Fibroblast of upper back skin (primary cell): Measurements from ENCODE around the gene CCNF.
"Not testable (repeated sequence)": the region's sequence is repeated elsewhere in the genome, so short reads cannot be mapped to it uniquely, and the experiment has no call there.

Experiments
- DNase-seq: peaks from one replicate; pipeline ENCODE4 v3.0.0-alpha.2; 2013

Gene CCNF

DNA sequence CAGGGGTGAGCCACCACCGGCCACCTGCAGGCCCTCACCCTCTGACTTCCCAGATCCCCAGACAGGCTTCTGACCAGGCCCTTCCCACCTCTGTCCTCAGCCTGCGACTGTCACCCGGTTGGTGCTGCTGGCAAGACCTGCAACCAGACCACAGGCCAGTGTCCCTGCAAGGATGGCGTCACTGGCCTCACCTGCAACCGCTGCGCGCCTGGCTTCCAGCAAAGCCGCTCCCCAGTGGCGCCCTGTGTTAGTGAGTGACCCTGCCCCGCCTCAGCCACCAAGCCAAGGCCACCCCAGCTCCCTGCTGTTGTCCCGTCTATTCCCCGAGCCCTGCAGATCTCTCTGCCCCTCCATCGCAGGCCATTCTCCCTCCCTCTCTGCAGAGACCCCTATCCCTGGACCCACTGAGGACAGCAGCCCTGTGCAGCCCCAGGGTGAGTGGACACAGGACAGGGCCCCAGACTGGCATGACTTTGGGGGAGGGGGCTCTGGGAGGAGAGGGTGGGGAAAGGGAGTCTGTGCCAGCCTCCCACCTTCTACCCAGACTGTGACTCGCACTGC is 43.7 kb downstream of the CCNF start:
- DNase-seq: no peak

DNA sequence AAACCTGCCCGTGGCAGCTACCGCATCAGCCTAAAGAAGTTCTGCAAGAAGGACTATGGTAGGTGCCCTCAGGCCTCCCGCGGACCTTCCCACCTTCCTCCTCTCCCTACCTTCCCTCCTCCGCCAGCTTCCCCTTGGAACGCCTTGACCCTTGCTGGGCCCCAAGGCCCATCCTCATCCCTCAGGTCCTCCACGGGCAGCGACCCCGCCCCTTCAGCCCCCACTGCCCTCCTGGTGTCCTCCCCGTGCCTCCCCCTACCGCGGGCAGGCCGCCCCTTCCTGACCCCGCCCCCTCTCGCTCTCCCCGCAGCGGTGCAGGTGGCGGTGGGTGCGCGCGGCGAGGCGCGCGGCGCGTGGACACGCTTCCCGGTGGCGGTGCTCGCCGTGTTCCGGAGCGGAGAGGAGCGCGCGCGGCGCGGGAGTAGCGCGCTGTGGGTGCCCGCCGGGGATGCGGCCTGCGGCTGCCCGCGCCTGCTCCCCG is 44.2 kb downstream of the CCNF start:
- DNase-seq: no peak

DNA sequence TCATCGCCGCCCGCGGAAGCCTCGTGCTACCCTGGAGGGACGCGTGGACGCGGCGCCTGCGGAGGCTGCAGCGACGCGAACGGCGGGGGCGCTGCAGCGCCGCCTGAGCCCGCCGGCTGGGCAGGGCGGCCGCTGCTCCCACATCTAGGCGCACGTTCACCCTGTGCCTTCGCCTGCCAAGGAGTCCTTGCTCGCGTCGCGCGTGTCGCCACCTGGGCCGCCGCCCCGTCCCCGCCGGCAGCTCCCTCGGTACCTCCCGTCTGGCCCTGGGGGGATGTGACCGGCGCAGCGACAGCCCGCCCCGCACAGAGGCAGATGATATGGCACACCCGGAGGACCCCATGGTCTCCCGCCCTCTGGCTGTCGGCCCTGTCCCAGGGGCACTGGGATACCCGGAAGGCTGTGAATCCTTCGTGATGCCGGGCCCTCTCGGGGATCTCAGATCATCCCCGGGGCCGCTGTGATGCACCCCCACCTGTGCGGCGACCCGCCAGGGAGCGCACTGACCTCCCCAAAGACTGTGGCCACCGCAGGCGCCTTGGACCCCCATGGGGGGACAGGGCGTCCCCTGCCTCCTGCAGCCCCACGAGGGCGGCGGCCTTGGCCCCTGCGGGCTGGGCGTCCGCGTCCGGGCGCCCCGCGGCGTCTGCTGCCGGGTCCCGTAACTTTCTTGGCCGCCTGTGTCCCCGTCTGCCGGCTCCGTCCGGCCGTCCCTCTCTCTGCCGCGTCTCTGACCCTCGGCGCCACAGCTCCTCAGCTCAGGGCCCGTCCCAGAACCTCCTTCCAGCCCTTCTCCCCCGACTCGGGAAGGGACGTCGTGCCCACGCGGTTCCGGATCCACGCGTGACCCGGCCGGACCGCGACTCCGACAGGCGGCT is 45.0 kb downstream of the CCNF start:
- peak; percentile 22 for DNase-seq

DNA sequence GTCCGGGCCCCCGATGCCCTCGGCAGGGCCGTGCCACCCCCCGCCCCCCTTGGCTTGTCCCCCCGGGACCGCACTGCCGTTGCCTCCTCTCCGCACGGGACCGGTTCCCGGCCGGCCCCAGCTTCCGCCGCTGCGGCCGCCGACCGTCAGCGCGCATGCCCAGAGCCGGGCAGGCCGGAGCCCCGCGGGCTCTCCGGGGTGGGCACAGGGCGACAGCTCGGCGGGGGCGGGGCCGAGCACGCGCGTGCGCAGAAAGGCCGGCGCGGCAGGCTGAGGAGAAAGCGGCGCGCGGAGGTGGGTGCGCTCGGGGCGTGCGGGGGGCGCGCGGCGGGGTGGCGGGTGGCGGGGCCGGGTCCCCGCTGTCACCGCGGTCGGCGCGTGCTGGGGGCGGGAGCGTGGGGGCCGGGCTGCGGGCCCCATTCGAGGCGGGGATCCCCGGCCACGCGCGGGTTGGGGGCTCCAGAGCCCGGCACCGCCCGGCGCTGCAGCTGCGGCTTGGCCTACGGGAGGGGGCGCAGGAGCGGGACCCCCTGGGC is 45.7 kb downstream of the CCNF start, which contains the start of gene TBC1D24:
TBC1D24 (plus strand) TSS at position 251 of the 536 bp plus-strand sequence. CDS start 21,022 bp downstream, outside the sequence.
- peak; percentile 83 for DNase-seq

DNA sequence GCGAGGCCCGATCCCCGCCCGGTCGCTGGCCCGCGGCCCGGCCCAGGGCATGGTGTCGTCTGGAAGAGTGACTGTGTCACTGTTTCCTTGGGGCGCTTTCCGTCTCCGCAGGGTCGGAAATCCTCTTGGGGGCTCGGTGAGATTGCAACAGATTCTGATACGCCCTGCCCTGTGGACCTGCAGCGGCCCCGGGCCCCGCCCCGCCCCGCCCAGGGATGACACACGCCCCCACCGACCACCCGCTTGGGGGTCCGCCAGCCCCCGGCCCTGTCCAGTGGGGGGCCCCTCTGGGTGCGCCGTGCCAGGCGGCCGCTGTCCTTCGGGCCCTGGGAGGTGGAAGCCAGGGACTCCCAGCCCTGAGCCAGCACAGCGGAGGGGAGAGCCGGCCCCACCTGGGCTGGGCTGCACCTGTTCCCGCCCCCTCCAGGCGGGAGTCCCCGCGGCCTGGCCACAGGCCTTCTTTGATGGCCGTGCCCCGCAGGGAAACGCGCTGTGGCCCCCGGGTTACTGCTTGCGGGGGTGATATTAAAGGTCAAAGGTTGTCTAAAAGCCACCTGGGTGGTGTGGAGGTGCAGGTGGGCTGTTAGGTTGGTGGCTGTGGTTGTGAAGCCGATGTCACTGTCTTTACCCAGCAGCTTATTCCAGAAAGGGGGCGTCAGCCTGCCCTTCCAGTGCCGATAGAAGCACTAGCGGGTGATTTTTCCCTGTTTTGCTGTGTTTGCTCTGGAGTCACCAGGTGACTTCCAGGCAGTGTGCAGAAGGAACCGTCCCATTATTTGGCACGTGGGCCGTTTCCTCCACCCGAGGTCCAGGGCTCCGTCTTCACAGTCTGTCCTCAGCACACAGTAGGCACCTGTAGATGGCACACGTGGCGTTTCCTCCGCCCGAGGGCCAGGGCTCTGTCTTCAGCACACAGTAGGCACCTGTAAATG is 46.4 kb downstream of the CCNF start:
- DNase-seq: no peak

DNA sequence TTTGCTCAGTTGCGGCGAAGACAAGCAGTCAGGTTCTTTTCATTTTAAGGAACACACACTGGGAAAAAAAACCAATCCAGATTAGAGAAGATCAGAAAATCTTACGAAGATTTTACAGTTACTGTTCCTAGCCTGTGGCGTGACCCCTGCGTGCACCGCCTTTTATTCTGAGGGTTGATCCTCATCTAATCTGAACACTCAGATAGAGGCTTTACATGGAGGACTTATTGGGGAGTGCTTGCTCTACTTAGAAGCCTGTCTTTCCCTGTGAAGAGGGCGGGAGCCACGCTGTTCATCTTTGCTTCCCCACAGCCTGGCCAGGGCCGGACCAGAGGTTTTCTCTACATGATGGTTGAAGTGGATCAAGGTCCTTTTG is 47.1 kb downstream of the CCNF start:
- DNase-seq: no peak

DNA sequence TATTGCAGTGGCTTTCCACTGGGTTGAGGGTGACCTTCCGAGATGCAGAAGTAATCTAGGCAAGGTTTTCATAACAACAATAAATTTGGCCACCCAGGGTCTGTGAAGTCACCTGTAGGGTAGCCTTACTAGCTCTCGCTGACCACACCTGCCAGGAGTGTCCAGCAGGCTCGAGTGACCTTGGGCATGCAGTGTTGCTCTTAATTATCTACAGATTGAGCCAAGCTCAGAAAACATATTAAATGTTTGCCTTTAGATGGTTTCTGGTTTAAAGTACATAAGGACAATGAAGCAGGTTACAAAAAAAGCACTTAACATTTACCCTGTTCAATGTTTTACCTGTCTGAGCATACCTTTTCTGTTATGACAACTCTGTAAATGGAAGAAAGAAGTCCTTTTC is 47.5 kb downstream of the CCNF start:
- DNase-seq: no peak

DNA sequence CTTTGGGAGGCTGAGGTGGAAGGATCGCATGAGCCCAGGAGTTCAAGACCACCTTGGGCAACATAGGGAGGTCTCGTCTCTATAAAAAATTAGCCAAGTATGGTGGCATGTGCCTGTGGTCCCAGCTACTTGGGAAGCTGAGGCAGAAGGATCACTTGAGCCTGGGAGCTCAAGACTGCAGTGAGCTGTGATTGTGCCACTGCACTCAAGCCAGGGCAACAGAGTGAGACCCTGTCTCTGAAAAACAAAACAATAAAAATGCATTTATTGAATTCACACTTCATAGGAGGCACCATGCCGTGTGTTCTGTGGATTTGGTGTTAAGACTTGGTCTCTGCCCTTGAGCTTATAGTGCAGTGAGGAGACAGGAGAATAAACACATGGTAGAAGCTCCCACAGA is 48.1 kb downstream of the CCNF start:
- DNase-seq: no peak

DNA sequence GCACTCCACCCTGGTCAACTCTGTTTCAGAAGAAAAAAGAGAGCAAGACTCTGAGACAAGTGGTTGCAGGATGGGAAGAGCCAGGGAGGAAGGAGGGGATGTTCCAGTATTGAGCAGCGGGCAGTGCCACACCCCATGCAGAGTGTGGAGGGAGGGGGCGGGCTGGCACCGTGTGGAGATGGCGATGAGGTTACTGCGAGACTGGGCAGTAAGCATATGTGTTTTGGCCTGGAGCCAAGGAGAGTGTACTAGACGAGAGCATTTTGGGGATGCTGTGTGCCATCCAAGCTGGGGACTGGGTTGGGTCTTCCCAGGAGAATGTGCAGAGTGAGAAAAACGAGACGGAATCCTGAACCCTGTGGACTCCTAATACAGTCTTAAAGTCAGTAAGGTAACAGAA is 49.0 kb downstream of the CCNF start:
- DNase-seq: no peak

DNA sequence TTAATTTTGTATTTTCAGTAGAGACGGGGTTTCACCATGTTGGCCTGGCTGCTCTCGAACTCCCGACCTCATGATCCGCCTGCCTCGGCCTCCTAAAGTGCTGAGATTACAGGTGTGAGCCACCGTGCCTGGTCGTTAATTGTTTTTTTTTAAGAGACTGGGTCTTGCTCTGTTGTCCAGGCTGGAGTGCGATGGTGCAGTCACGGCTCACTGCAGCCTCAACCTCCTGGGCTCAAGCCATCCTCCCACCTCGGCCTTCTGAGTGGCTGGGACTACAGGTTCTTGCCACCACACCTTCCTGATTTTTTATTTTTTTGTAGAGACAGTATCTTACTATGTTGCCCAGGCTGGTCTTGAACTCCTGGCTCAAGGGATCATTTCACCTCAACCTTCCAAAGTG is 50.7 kb downstream of the CCNF start:
- not testable (repeated sequence) for DNase-seq

DNA sequence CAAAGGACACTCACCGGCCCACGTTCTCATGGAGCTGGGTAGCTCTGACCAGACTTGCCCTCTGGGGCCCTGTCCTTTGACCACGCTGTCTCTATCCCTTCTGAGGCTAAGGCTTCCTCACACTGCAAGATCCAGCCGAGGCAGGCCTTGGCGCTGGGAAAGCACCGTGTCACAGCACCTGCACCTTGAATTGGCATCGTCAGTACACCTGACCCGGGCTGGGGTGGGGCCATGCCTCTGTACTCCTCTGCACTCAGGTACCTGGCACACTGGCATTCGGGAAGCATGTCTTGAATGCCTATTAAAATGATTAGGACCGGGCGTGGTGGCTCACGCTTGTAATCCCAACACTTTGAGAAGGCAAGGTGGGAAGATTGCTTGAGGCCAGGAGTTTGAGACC is 51.7 kb downstream of the CCNF start:
- no peak for DNase-seq

DNA sequence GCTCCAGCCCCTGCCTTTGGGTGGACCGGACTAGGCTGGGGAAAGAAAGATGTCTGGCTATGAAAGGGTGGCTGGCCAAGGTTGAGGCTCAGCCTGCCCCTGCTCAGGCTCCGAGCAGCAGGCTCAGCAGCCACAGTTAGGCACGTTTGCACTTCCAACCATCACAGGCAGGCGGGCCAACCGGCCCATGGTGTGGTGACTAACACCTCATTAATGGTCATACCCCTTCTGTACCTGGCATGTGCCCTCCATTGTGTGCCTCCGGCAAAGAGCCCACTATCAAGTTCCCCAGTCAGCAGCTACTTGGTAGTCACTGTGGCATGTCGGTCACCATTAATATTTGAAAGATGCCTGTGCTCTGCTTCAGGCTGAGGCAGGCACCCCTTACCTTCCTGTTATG is 52.4 kb downstream of the CCNF start:
- DNase-seq: no peak

DNA sequence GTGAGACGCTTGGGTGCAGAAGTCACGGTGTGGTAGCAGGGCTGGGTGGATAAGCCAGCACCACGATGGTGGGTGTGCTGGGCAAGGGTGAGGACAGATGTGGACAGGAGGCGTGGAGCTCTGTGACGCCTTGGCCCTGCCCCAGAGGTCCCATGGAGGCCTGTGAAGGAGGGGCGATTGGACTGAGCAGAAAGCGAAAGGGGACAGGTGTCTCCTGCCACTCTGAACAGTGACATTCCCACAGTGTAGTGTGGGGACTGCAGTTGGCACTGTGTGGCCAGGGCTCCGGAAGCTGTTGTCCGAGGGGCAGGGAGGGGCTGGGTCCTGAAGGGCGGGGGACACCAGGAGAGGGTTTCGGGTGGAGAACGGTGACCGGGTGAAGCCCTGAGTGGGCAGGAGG is 53.0 kb downstream of the CCNF start:
- DNase-seq: no peak

DNA sequence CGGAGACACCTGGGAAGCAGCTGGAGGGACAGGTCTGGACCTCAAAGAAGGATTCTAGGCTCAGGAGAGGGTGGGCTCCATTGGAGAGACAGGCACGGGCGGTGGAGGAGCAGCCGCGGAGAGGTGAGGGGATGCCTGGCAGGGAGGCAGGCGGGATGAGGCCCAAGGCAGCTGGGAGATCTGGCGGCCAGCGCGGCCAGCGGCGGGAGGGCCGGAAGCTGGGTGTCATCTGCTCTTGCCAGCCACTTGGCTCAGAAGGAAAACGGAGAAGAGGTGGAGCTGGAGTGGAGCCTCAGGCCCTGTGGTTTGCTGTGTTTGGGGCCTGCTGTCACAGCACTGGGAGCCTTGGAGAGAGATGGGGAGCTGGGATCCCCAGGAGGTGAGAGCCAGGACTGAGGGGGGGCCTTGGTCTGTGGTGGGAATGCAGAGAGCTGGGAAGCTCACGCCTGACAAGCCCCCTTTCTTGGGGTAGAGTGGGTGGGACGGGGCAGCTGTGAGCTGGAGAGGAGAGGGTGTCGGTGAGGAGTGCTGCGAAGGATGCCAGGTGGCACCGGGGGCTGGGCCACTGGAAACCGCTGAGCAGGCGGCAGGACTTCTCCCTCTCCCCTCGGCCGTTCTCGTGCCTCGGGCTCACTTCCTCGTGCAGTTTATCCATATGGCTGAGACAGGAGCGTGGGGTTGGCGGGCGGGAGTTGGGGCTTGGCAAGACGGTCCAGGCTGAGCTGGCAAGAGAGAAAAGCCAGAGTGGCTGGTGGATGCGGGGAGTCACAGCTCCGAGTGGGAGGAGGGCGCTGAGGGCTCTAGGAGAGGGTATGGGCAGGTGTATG is 53.7 kb downstream of the CCNF start:
- peak; percentile 62 for DNase-seq

DNA sequence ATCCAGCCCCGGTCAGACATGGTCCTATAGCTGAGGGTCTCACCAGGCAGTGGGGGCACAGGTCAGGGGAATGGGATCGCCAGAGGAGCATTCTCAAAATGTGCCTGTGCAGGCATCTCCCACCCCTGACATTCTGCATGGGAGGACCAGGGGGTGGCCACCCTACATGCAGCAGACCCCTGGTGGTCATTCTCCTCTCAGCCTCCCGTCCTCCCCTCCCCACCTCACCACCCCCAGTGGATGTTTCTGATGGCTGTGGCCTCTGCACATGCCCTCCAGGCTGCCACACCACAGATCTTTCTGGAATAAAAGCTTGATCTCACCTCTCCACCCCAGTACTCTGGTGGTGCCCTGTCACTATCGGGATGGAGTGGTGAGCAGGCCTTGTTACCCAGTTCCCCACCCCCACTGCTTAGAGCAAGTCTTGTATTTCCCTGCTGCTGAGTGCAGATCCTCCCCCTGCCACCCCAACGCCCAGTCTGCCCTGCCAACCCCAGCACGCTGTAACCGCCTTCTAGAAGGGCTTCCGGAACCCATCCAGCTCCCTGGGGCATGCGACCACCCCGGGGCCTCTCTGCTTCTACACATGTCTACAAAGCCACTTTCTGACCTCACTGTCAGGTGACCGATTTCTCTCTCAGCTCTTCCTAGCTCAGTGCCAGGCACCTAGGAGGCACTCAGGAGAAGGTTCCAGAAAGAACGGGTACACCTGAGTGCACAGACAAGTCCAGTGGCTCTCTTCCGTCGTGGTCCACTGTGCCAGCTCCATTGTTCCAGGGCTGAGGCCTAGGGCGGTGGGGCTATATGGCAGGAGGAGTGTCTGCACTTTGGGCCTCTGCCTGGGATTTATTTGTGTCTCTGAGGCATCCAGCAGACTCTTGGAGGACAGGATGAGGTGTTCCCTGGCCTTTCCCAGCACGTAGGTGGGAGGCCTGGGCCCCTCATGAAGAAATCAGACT is 55.0 kb downstream of the CCNF start:
- DNase-seq: no peak

DNA sequence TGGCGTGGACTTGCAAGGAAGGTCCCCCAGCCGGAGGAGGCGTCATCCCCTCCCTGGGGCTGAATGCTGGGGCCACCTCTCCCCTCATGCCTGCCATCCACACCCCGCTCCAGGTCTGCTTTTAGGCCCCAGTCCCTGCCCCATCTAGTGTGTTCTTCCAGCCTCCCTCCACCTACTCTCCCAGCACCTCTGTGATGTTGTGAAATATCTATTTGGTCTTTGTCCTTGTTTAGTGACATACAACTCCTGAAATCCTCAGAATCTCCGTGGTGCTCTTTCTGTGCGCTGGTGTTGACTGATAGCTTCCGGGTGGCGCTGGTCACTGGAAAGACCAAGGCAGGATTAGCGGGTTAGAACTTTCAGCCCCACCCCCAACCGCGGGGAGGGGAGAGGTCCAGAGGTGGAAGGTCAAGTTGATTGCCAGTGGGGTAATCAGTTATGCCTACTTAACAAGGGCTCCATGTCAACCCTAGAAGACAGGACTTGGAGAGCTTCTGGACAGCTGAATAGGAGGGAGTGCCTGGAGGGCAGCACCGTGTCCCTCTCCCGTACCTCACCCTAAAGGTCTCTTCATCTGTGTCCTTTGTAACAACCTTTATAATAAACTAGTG is 55.8 kb downstream of the CCNF start:
- no peak for DNase-seq

DNA sequence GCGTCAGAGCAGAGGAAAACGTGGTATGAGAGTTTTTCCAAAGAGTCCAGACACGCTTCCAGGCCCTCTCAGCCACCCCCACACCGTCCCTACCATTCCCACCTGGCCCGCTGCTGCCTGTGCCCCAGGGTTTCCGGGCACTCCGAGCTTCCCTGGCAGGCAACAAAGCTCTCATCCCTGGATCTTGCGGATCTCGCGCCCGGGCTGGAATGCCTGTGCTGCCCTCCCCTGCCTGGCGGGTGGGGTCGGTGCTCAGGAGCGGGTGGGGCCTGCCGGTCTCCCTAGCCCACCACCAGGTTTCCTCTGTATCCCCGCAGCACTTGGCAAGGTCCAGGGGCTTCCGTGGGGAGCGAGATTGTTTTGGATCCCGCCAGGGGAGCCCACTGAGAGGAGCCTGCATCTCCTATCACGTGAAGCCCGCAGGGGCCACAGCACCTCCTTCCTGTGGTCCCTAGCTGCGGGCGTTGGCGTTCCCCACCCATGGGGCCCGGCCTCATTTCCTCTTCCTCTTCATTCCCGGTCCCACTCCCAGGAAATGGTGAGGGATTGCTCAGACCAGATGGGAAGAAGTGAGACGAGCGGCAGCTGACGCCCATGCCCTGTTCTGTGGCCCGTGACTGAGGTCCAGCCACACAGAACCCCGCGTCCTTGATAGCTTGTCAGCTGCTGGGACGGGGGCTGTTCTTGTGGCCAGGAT is 56.7 kb downstream of the CCNF start:
- DNase-seq: no peak

DNA sequence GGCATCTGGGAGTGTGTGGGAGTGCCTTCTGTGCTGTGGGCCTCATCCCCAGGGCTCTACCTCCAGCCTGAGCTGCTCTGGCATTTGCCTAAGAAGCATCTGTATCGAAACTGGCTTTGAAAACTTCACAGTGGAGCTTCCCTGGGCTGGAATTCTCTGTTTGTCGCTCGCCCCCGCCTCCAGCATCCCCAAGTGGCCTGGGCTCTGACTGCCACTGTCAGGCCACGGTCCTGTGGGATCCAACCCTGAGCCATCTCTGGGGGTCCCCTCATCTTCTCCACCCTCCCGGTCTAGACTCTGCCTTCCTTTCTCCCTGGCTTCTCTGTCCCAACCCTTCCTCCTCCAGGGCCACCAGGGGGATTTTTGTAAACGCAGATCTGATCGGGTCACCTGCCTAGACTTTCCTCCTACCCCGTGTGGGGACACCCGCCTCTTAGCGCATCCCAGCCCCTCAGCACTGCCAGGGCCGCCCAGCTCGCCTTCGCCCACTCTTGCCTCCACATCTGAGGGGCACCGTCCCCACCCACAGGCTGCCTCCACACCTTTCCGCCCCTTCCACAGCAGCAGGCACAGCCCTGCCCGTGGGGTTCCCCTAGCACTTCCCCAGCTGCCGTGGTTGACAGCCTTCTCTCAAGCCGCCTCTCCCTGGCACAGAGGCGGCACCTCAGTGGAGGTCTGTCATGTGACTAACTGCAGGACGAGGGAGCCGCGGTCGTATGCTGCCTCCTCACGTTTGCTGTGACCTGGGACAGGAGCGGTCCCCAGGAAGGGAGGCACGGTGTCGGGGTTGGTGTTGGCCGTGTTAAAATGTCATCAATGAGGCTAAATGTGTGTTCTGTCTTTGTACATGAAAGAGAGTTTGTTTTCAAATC is 57.6 kb downstream of the CCNF start:
- no peak for DNase-seq

DNA sequence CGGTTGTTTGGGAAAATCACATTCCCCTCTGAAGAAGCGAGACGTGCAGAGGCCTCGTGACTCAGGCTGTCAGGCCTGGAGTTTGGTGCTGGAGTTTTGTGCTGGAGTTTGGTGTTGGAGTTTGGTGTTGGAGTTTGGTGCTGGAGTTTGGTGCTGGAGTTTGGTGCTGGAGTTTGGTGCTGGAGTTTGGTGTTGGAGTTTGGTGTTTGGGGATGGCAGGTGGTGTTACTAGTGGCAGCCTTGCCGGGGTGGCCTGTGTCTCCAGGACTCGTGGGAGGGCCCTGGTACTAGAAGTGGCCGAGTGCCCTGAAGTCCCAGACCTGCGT is 58.2 kb downstream of the CCNF start:
- no peak for DNase-seq
